ENCODE measurements around the gene GNPTAB. TPM values are rescaled to one million over a fixed set of nuclear protein-coding genes. Genes with fewer than 3 reads are reported as not detected.
"Not testable (repeated sequence)": the region's sequence is repeated elsewhere in the genome, so short reads cannot be mapped to it uniquely, and the experiment has no call there.

The GNPTAB gene
- total RNA-seq, 2 experiments from 2014 or later = 19.6 to 20.2 TPM

- H3K27ac Mint-ChIP-seq = no peak overlapping the region
- POLR2A ChIA-PET = no interaction called here
- no peak for DNase-seq
- H3K36me3 Mint-ChIP-seq = peaks cover 10% of the 10 kb centered on the region
- H3K9me3 Mint-ChIP-seq = peaks cover 4% of the 10 kb centered on the region
- intact Hi-C loops (cut with micrococcal nuclease) = no loop called here
- no peaks in the 10 kb centered on the region for H3K27me3 Mint-ChIP-seq
- H3K4me3 Mint-ChIP-seq = no peak overlapping the region
- CTCF ChIA-PET = interaction anchor here (0.8 to 12.5 kb wide), 6 partner anchors 9 to 128 kb away, joined by 3 to 155 read pairs (median 3); no protein-coding TSS in a partner anchor
- H3K4me1 Mint-ChIP-seq (ENCODE audit: low read depth) = peaks cover 66% of the 10 kb centered on the region
Observed at GRCh38 chr12:101823039-101823438, 7.7 kb downstream of the GNPTAB start.

- ChIA-PET CTCF (interaction anchor here (1.4 to 3.3 kb wide), 2 partner anchors 10 to 27 kb away, joined by 3 to 26 read pairs; partner anchors contain the start of gene GNPTAB), POLR2A (interaction anchor here (0.7 kb wide), 1 partner anchor 26 kb away, joined by 3 read pairs; no protein-coding TSS in a partner anchor)
- Mint-ChIP-seq H3K36me3 (peaks cover 16% of the 10 kb centered on the region), H3K4me3 (no peak overlapping the region), H3K4me1 (ENCODE audit: low read depth) (peaks cover 44% of the 10 kb centered on the region), H3K27ac (peak overlapping the region; percentile 82), H3K9me3 (peaks cover 4% of the 10 kb centered on the region), H3K27me3 (no peaks in the 10 kb centered on the region)
- no peak for DNase-seq
- intact Hi-C loops (cut with micrococcal nuclease) = loop anchor here (1.0 kb wide), 4 partner anchors 20 to 40 kb away; no protein-coding TSS in a partner anchor
Observed at GRCh38 chr12:101819467-101819866, 11.3 kb downstream of the GNPTAB start.

DNA sequence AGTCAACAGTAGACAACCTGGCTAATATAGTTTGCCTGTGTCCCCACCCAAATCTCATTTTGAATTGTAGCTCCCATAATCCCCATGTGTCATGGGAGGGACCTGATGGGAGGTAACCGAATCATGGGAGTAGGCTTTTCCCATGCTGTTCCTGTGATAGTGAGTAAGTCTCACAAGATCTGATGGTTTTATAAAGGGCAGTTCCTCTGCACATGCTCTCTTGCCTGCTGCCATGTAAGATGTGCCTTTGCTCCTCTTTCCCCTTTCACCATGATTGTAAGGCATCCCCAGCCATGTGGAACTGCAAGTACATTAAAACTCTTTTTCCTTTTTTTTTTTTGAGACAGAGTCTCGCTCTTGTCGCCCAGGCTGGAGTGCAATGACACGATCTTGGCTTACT, 12.1 kb downstream of the GNPTAB start:
- not testable (repeated sequence) for H3K9me3 Mint-ChIP-seq, H3K27ac Mint-ChIP-seq, DNase-seq, H3K27me3 Mint-ChIP-seq, H3K4me3 Mint-ChIP-seq
- intact Hi-C loops (cut with micrococcal nuclease) = loop anchor here (1.0 kb wide), 4 partner anchors 19 to 41 kb away; no protein-coding TSS in a partner anchor
- ChIA-PET POLR2A (interaction anchor here (0.6 to 0.7 kb wide), 2 partner anchors 25 to 1677 kb away, joined by 3 to 6 read pairs; no protein-coding TSS in a partner anchor), CTCF (interaction anchor here (0.7 to 1.4 kb wide), 2 partner anchors 11 to 26 kb away, joined by 3 read pairs; no protein-coding TSS in a partner anchor)
- Mint-ChIP-seq H3K36me3 (peaks cover 16% of the 10 kb centered on the region), H3K4me1 (ENCODE audit: low read depth) (peaks cover 39% of the 10 kb centered on the region)

- ChIA-PET POLR2A (no interaction called here), CTCF (interaction anchor here (0.7 to 1.2 kb wide), 3 partner anchors 10 to 39 kb away, joined by 3 to 4 read pairs (median 3); no protein-coding TSS in a partner anchor)
- Mint-ChIP-seq H3K9me3 (no peaks in the 10 kb centered on the region), H3K27me3 (no peaks in the 10 kb centered on the region), H3K36me3 (peaks cover 8% of the 10 kb centered on the region), H3K4me3 (no peak overlapping the region), H3K4me1 (ENCODE audit: low read depth) (peaks cover 14% of the 10 kb centered on the region), H3K27ac (no peak overlapping the region)
- DNase-seq = no peak
- intact Hi-C loops (cut with micrococcal nuclease) = no loop called here
Observed at GRCh38 chr12:101813117-101813516, 17.6 kb downstream of the GNPTAB start.

- DNase-seq; H3K36me3 Mint-ChIP-seq; H3K27me3 Mint-ChIP-seq; H3K4me3 Mint-ChIP-seq; H3K27ac Mint-ChIP-seq; H3K9me3 Mint-ChIP-seq; POLR2A ChIA-PET; intact Hi-C loops (cut with micrococcal nuclease): not testable (repeated sequence)
- CTCF ChIA-PET = interaction anchor here (0.7 kb wide), 1 partner anchor 39 kb away, joined by 4 read pairs; no protein-coding TSS in a partner anchor
- H3K4me1 Mint-ChIP-seq (ENCODE audit: low read depth) = peaks cover 12% of the 10 kb centered on the region
Observed at GRCh38 chr12:101812716-101813115, 18.0 kb downstream of the GNPTAB start.

DNA sequence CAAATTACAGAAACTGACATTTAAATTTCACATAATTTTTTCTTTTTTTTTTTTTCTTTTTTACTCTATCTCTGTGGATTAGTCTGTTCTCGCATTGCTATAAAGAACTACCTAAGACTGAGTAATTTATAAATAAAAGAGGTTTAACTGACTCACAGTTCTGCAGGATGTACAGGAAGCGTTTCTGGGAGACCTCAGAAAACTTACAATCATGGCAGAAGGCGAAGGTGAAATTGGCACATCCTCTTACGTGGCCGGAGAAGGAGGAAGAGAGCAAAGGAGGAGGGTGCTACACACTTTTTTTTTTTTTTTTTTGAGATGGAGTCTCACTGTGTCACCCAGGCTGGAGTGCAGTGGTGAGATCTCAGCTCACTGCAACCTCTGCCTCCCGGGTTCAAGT, 19.4 kb downstream of the GNPTAB start:
- peaks cover 11% of the 10 kb centered on the region for H3K4me1 Mint-ChIP-seq (ENCODE audit: low read depth)
- intact Hi-C loops (cut with micrococcal nuclease); POLR2A ChIA-PET; H3K9me3 Mint-ChIP-seq; H3K4me3 Mint-ChIP-seq; H3K27me3 Mint-ChIP-seq; CTCF ChIA-PET; H3K36me3 Mint-ChIP-seq; DNase-seq; H3K27ac Mint-ChIP-seq: not testable (repeated sequence)

GRCh38 chr12:101809208-101809607, 21.6 kb downstream of the GNPTAB start:
- no peak for DNase-seq
- Mint-ChIP-seq H3K9me3 (no peaks in the 10 kb centered on the region), H3K36me3 (peaks cover 1% of the 10 kb centered on the region), H3K27me3 (no peaks in the 10 kb centered on the region), H3K27ac (no peak overlapping the region), H3K4me1 (ENCODE audit: low read depth) (peaks cover 14% of the 10 kb centered on the region), H3K4me3 (no peak overlapping the region)
- ChIA-PET POLR2A (no interaction called here), CTCF (no interaction called here)
- intact Hi-C loops (cut with micrococcal nuclease) = no loop called here

DNA sequence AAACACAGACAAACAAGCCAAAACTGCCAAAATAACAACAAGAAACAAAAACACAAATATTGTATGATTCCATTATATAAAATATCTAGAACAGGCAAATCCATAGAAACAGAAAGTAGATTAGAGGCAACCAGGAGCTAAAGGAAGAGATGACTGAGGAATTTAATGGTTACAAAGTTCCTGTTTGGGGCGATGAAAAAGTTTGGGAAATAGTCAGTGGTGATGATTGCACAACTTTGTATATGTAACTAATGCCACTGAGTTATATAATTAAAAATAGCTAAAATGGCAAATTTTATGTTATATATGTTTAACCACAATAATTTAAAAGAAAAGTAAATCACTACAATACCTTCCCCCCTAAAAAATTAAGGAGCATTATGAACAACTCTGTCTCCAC, 24.5 kb downstream of the GNPTAB start:
- Mint-ChIP-seq H3K9me3 (no peaks in the 10 kb centered on the region), H3K36me3 (no peaks in the 10 kb centered on the region), H3K4me3 (no peak overlapping the region), H3K4me1 (ENCODE audit: low read depth) (peaks cover 10% of the 10 kb centered on the region), H3K27me3 (no peaks in the 10 kb centered on the region), H3K27ac (no peak overlapping the region)
- ChIA-PET POLR2A (no interaction called here), CTCF (interaction anchor here (1.2 to 1.8 kb wide), 4 partner anchors 11 to 34 kb away, joined by 3 to 6 read pairs (median 4); partner anchors contain the start of gene GNPTAB)
- intact Hi-C loops (cut with micrococcal nuclease) = no loop called here
- DNase-seq = no peak

DNA sequence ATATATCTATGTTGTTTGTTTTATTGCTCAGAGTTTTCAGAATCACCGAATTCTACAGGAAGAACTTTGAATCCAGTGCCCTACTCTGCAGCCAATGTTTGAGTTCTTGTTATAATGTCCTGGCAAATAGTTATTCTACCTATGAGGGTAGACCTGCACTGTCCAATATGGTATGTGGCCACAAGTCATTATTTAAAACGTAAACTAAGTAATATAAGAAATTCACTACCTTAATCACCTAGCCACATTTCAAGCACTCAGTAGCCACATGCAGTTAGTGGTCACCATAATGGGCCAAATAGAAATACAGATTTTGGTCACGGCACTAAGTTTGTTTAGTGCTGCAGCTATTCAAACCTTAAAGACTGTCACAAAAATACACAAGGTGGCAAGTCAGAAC, 26.4 kb downstream of the GNPTAB start:
- H3K4me1 Mint-ChIP-seq (ENCODE audit: low read depth) = peaks cover 14% of the 10 kb centered on the region
- H3K27me3 Mint-ChIP-seq = no peaks in the 10 kb centered on the region
- no peak overlapping the region for H3K27ac Mint-ChIP-seq
- H3K9me3 Mint-ChIP-seq = no peaks in the 10 kb centered on the region
- intact Hi-C loops (cut with micrococcal nuclease) = no loop called here
- H3K36me3 Mint-ChIP-seq = no peaks in the 10 kb centered on the region
- ChIA-PET POLR2A (no interaction called here), CTCF (no interaction called here)
- H3K4me3 Mint-ChIP-seq = no peak overlapping the region
- DNase-seq = no peak

GRCh38 chr12:101803978-101804377, 26.8 kb downstream of the GNPTAB start:
- H3K4me1 Mint-ChIP-seq (ENCODE audit: low read depth) = peaks cover 14% of the 10 kb centered on the region
- H3K9me3 Mint-ChIP-seq = no peaks in the 10 kb centered on the region
- no peaks in the 10 kb centered on the region for H3K36me3 Mint-ChIP-seq
- intact Hi-C loops (cut with micrococcal nuclease) = no loop called here
- H3K4me3 Mint-ChIP-seq = no peak overlapping the region
- H3K27me3 Mint-ChIP-seq = no peaks in the 10 kb centered on the region
- ChIA-PET POLR2A (no interaction called here), CTCF (interaction anchor here (0.7 kb wide), 1 partner anchor 20 kb away, joined by 3 read pairs; no protein-coding TSS in a partner anchor)
- H3K27ac Mint-ChIP-seq = no peak overlapping the region
- no peak for DNase-seq

GRCh38 chr12:101802486-101802885, 28.3 kb downstream of the GNPTAB start:
- H3K9me3 Mint-ChIP-seq = no peaks in the 10 kb centered on the region
- H3K4me3 Mint-ChIP-seq = no peak overlapping the region
- intact Hi-C loops (cut with micrococcal nuclease) = no loop called here
- H3K27me3 Mint-ChIP-seq = no peaks in the 10 kb centered on the region
- H3K27ac Mint-ChIP-seq = no peak overlapping the region
- ChIA-PET CTCF (interaction anchor here (0.7 kb wide), 1 partner anchor 15 kb away, joined by 3 read pairs; no protein-coding TSS in a partner anchor), POLR2A (no interaction called here)
- DNase-seq = no peak
- H3K36me3 Mint-ChIP-seq = no peaks in the 10 kb centered on the region
- peaks cover 11% of the 10 kb centered on the region for H3K4me1 Mint-ChIP-seq (ENCODE audit: low read depth)

DNA sequence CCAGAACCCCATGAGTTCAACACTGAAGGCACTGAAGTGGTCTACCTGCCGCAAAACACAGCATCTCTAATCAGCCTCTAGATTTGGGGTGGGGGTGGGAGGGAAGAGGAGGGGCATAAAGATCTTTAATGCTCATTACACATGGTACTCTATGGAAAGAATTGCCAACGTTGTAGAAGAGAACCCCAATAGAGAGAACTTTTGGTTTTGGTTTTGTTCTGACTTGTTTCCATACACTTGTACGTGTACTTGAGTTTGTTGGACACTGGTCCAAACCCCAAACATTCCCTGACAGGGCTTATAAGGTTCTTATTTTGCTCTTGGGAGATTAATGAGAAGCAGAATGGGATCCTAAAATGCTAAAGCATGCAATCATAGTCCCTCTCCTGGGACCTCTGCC, 31.0 kb downstream of the GNPTAB start:
- Mint-ChIP-seq H3K27me3 (no peaks in the 10 kb centered on the region), H3K9me3 (no peaks in the 10 kb centered on the region), H3K36me3 (no peaks in the 10 kb centered on the region), H3K4me3 (no peak overlapping the region), H3K4me1 (ENCODE audit: low read depth) (peaks cover 15% of the 10 kb centered on the region), H3K27ac (no peak overlapping the region)
- DNase-seq = no peak
- intact Hi-C loops (cut with micrococcal nuclease) = loop anchor here (1.0 kb wide), 1 partner anchor 20 kb away; no protein-coding TSS in a partner anchor
- ChIA-PET POLR2A (no interaction called here), CTCF (no interaction called here)

GRCh38 chr12:101795786-101796185, 35.0 kb downstream of the GNPTAB start:
- ChIA-PET CTCF (interaction anchor here (6.5 kb wide), 1 partner anchor 34 kb away, joined by 64 read pairs; the partner anchor contains the start of gene GNPTAB), POLR2A (interaction anchor here (1.1 kb wide), 1 partner anchor 28 kb away, joined by 3 read pairs; no protein-coding TSS in a partner anchor)
- DNase-seq = no peak
- H3K27me3 Mint-ChIP-seq = no peaks in the 10 kb centered on the region
- H3K9me3 Mint-ChIP-seq = no peaks in the 10 kb centered on the region
- no peak overlapping the region for H3K27ac Mint-ChIP-seq
- peaks cover 25% of the 10 kb centered on the region for H3K4me1 Mint-ChIP-seq (ENCODE audit: low read depth)
- H3K36me3 Mint-ChIP-seq = no peaks in the 10 kb centered on the region
- H3K4me3 Mint-ChIP-seq = no peak overlapping the region
- intact Hi-C loops (cut with micrococcal nuclease) = no loop called here

Measured in activated CD4-positive, alpha-beta memory T cell treated with anti-CD3 and anti-CD28 coated beads for 36 hours (primary cell).